H9 (cell line): ENCODE data around the gene FPGT. TPM values are rescaled to one million over a fixed set of nuclear protein-coding genes. Genes with fewer than 3 reads are reported as not detected.

Experiments used
- DNase-seq: peaks from one replicate; pipeline ENCODE4 v3.0.0-alpha.2; 2017
- H2AFZ ChIP-seq: one replicate; pipeline ENCODE4 v1.6.1; 2013; ENCODE audit warnings: mild to moderate bottlenecking, low read length, control low read depth, moderate library complexity
- H2AK5ac ChIP-seq: 2 replicates; pipeline ENCODE4 v1.6.1; 2013; ENCODE audit warnings: low read length, control low read depth, mixed read lengths; ENCODE audit not compliant: insufficient read length
- H2BK120ac ChIP-seq: one replicate; pipeline ENCODE4 v1.6.1; 2013; ENCODE audit warnings: low read depth, mild to moderate bottlenecking, low read length, control low read depth, inconsistent platforms; ENCODE audit not compliant: poor library complexity, severe bottlenecking
- H2BK12ac ChIP-seq: 2 replicates; pipeline ENCODE4 v1.6.1; 2013; ENCODE audit warnings: low read length, control low read depth, mixed read lengths, low read depth; ENCODE audit not compliant: insufficient read length
- H2BK15ac ChIP-seq: 2 replicates; pipeline ENCODE4 v1.6.1; 2013; ENCODE audit warnings: low read depth, low read length, control low read depth
- H2BK20ac ChIP-seq: one replicate; pipeline ENCODE4 v1.6.1; 2013; ENCODE audit warnings: low read depth, mild to moderate bottlenecking, low read length, control low read depth, inconsistent platforms; ENCODE audit not compliant: poor library complexity, severe bottlenecking
- H2BK5ac ChIP-seq: 2 replicates; pipeline ENCODE4 v1.6.1; 2013; ENCODE audit warnings: low read length, control low read depth, mixed read lengths; ENCODE audit not compliant: insufficient read length
- H3K14ac ChIP-seq: 2 replicates; pipeline ENCODE4 v1.6.1; 2013; ENCODE audit warnings: low read length, control low read depth; ENCODE audit not compliant: insufficient read depth
- H3K18ac ChIP-seq: 2 replicates; pipeline ENCODE4 v1.6.1; 2013; ENCODE audit warnings: low read depth, mild to moderate bottlenecking, mixed read lengths, low read length, control low read depth; ENCODE audit not compliant: insufficient read length
- H3K23ac ChIP-seq: 2 replicates; pipeline ENCODE4 v1.6.1; 2013; ENCODE audit warnings: low read length, control low read depth, mixed read lengths, low read depth; ENCODE audit not compliant: insufficient read length
- H3K23me2 ChIP-seq: 2 replicates; pipeline ENCODE4 v1.6.1; 2013; ENCODE audit warnings: low read depth, mild to moderate bottlenecking, mixed read lengths, low read length, control low read depth; ENCODE audit not compliant: insufficient read length, poor library complexity, severe bottlenecking
- H3K27ac ChIP-seq: 2 replicates; pipeline ENCODE4 v1.5.1; 2013; ENCODE audit warnings: low read length, control low read depth, mixed read lengths, low read depth; ENCODE audit not compliant: insufficient read length
- H3K27me3 ChIP-seq: 2 replicates; pipeline ENCODE4 v1.6.1; 2013; ENCODE audit warnings: low read length, control low read depth, inconsistent platforms; ENCODE audit not compliant: insufficient read depth
- H3K4ac ChIP-seq: 2 replicates; pipeline ENCODE4 v1.6.1; 2013; ENCODE audit warnings: low read depth, mild to moderate bottlenecking, control low read depth, inconsistent platforms, low read length, moderate library complexity
- H3K4me1 ChIP-seq: 2 replicates; pipeline ENCODE4 v1.6.1; 2013; ENCODE audit warnings: low read length, control low read depth, inconsistent platforms; ENCODE audit not compliant: insufficient read depth
- H3K4me2 ChIP-seq: 2 replicates; pipeline ENCODE4 v1.6.1; 2013; ENCODE audit warnings: low read length, control low read depth, mixed read lengths; ENCODE audit not compliant: insufficient read length, insufficient read depth
- H3K56ac ChIP-seq: 2 replicates; pipeline ENCODE4 v1.6.1; 2013; ENCODE audit warnings: low read depth, mild to moderate bottlenecking, mixed read lengths, low read length, control low read depth; ENCODE audit not compliant: insufficient read length
- H3K79me1 ChIP-seq: 2 replicates; pipeline ENCODE4 v1.6.1; 2013; ENCODE audit warnings: low read depth, mild to moderate bottlenecking, moderate library complexity, low read length, control low read depth, inconsistent platforms; ENCODE audit not compliant: insufficient read depth, poor library complexity, severe bottlenecking
- H3K79me2 ChIP-seq: 2 replicates; pipeline ENCODE4 v1.6.1; 2013; ENCODE audit warnings: low read length, control low read depth, inconsistent platforms; ENCODE audit not compliant: insufficient read depth
- H3K9ac ChIP-seq: 2 replicates; pipeline ENCODE4 v1.6.1; 2013; ENCODE audit warnings: low read length, control low read depth, mixed read lengths; ENCODE audit not compliant: insufficient read length; ENCODE audit errors: extremely low read depth
- H3K9me3 ChIP-seq: one replicate; pipeline ENCODE4 v1.6.1; 2013; ENCODE audit warnings: low read depth, low read length, inconsistent platforms; ENCODE audit not compliant: control insufficient read depth
- H3T11ph ChIP-seq: one replicate; pipeline ENCODE4 v1.6.1; 2013; ENCODE audit warnings: mild to moderate bottlenecking, low read length, control low read depth, inconsistent platforms
- H4K20me1 ChIP-seq: one replicate; pipeline ENCODE4 v1.6.1; 2013; ENCODE audit not compliant: control insufficient read depth, insufficient read length, insufficient read depth
- H4K5ac ChIP-seq: 2 replicates; pipeline ENCODE4 v1.6.1; 2013; ENCODE audit warnings: low read depth, mild to moderate bottlenecking, mixed read lengths, low read length, control low read depth; ENCODE audit not compliant: insufficient read length
- H4K8ac ChIP-seq: replicated peaks from 2 replicates; pipeline ENCODE4 v1.6.1; 2013; ENCODE audit warnings: low read length, control low read depth, mixed read lengths, low read depth; ENCODE audit not compliant: insufficient read length
- H4K91ac ChIP-seq: 2 replicates; pipeline ENCODE4 v1.6.1; 2013; ENCODE audit warnings: low read depth, mild to moderate bottlenecking, moderate library complexity, mixed read lengths, low read length, control low read depth; ENCODE audit not compliant: insufficient read length
- H3K27ac Mint-ChIP-seq, 3 experiments: 2 replicates in 2 of 3; 3 replicates in 1 of 3; pipeline ENCODE4 v1.8.0; 2020 to 2021; ENCODE audit warnings: mixed read lengths in 3 of 3, mild to moderate bottlenecking in 1 of 3, moderate library complexity in 1 of 3
- H3K27me3 Mint-ChIP-seq: 2 replicates; pipeline ENCODE4 v1.8.0; 2021; ENCODE audit warnings: low read depth, mild to moderate bottlenecking, moderate library complexity, mixed read lengths
- H3K36me3 Mint-ChIP-seq, 3 experiments: 2 replicates in 2 of 3; 3 replicates in 1 of 3; pipeline ENCODE4 v1.8.0; 2020 to 2021; ENCODE audit warnings: low read depth in 3 of 3, mixed read lengths in 3 of 3; ENCODE audit not compliant: insufficient read depth in 1 of 3
- H3K4me1 Mint-ChIP-seq, 2 experiments: 2 replicates each; pipeline ENCODE4 v1.8.0; 2020; ENCODE audit warnings: mixed read lengths in 2 of 2
- H3K4me3 Mint-ChIP-seq, 2 experiments: 2 replicates in 1 of 2; 3 replicates in 1 of 2; pipeline ENCODE4 v1.8.0; 2020 to 2021; ENCODE audit warnings: mild to moderate bottlenecking in 2 of 2, mixed read lengths in 2 of 2, moderate library complexity in 1 of 2
- H3K9me3 Mint-ChIP-seq, 2 experiments: 2 replicates in 1 of 2; 3 replicates in 1 of 2; pipeline ENCODE4 v1.8.0; 2020; ENCODE audit warnings: mild to moderate bottlenecking in 2 of 2, mixed read lengths in 2 of 2, moderate library complexity in 1 of 2
- CTCF ChIP-seq: fragments of 200-600 bp; sonication (generic); conservative IDR thresholded peaks from 3 replicates; pipeline ENCODE4 v1.8.0; 2021; ENCODE audit warnings: antibody characterized with exemption, mild to moderate bottlenecking
- WGBS: extraction: QIAGEN DNeasy Blood & Tissue Kit; methylation state at CpG from one replicate; pipeline ENCODE4 v1.1.7; 2013; ENCODE audit warnings: missing lambda C conversion rate, low lambda C conversion rate, mixed read lengths; ENCODE audit not compliant: insufficient read length; ENCODE audit errors: extremely low coverage; 5-methylcytosine and 5-hydroxymethylcytosine counted together
- total RNA-seq: library from RNA; stranded (reverse); gene quantifications from 2 replicates; pipeline ENCODE4 v1.2.1, GENCODE V29; 2021

Gene FPGT
- total RNA-seq, 1 experiment from 2014 or later = 5.2 TPM

- H2BK20ac ChIP-seq = no peak overlapping the region
- no peak overlapping the region for H2BK5ac ChIP-seq
- no CpG with 5 or more reads among the region's 1 CpG for WGBS
- no peak overlapping the region for H4K91ac ChIP-seq
- H3K4me2 ChIP-seq = no peak overlapping the region
- no peak overlapping the region for H3K56ac ChIP-seq
- no peak overlapping the region for H4K5ac ChIP-seq
- no peaks in the 10 kb centered on the region; a peak in 2 of 5 replicates for H3K9me3 Mint-ChIP-seq
- no peak overlapping the region for H3K18ac ChIP-seq
- no peaks in the 10 kb centered on the region for H3K4me1 ChIP-seq
- H3K36me3 Mint-ChIP-seq = no peaks in the 10 kb centered on the region
- H4K8ac ChIP-seq = no peak overlapping the region
- peaks cover 0 to 7% of the 10 kb centered on the region in 2 experiments; a peak in 2 of 4 replicates for H3K4me1 Mint-ChIP-seq
- no peak for DNase-seq
- no peak overlapping the region for H2BK12ac ChIP-seq
- H2BK120ac ChIP-seq = no peak overlapping the region
- H3K9me3 ChIP-seq = no peaks in the 10 kb centered on the region
- no peaks in the 10 kb centered on the region for H3K79me2 ChIP-seq
- no peaks in the 10 kb centered on the region for H4K20me1 ChIP-seq
- no peak overlapping the region for H3K27ac Mint-ChIP-seq
- no peak overlapping the region for H2AK5ac ChIP-seq
- H2BK15ac ChIP-seq = no peak overlapping the region
- no peaks in the 10 kb centered on the region for H3K23me2 ChIP-seq
- no peaks in the 10 kb centered on the region for H3K27me3 ChIP-seq
- H3K9ac ChIP-seq = no peak overlapping the region
- no peak overlapping the region for H3K4ac ChIP-seq
- H3K27me3 Mint-ChIP-seq = no peaks in the 10 kb centered on the region
- no peak overlapping the region for H3K14ac ChIP-seq
- TF ChIP-seq CTCF = no peak
- no peak overlapping the region for H3K4me3 Mint-ChIP-seq
- no peak overlapping the region for H3T11ph ChIP-seq
- H3K23ac ChIP-seq = no peak overlapping the region
- H3K79me1 ChIP-seq = no peaks in the 10 kb centered on the region
- no peak overlapping the region for H3K27ac ChIP-seq
- no peak overlapping the region for H2AFZ ChIP-seq
These were observed 17.2 kb downstream of the FPGT start for GRCh38 chr1:74215229-74215628.
